Right lung (tissue), 5 donors: Measurements from ENCODE around the gene RTKN. TPM values are rescaled to one million over a fixed set of nuclear protein-coding genes. Genes with fewer than 3 reads are reported as not detected.
A peak's percentile ranks its signal among the peaks of the same experiment; 100 is the strongest.

Experiments
- DNase-seq, 2 donors: peaks; one replicate each; pipeline ENCODE4 v3.0.0-alpha.2; 2013
- polyA plus RNA-seq, 5 donors: library from polyadenylated mRNA; unstranded; fragments of 120-200 nt; gene quantifications; one replicate each; pipeline versions ENCODE4 v1.2.1 to v1.2.3, GENCODE V29; 2013; ENCODE audit warnings: inconsistent platforms in 1 of 5, low replicate concordance in 1 of 5; ENCODE audit not compliant: insufficient read length in 5 of 5, insufficient read depth in 1 of 5

The RTKN gene
- polyA plus RNA-seq, 5 donors, result 43.1 to 61.5 (median 54.6) TPM

- DNase-seq, result no peak
Observed at GRCh38 chr2:74381751-74382150, 60.0 kb downstream of the RTKN start.

GRCh38 chr2:74379851-74380789 lies 61.6 kb downstream of the RTKN start, which contains the start of gene DCTN1:
Gene DCTN1, minus strand, starts transcription at chr2:74380311. Its CDS starts 274 bp downstream, at chr2:74380037.
- DNase-seq, result peak; percentile 53

GRCh38 chr2:74378007-74378406 lies 63.7 kb downstream of the RTKN start:
- DNase-seq, result no peak

GRCh38 chr2:74375838-74376237 lies 65.9 kb downstream of the RTKN start:
- no peak for DNase-seq

Other genes with a start within 250 kb of the RTKN start
- 10 to 100 TPM; 13.1 to 17.7 (median 15.9) TPM for gene MTHFD2, start 243.3 kb downstream of the RTKN start, polyA plus RNA-seq
- 1 to 10 TPM; 5.2 to 9.9 (median 8.5) TPM for gene SLC4A5, start 98.5 kb downstream of the RTKN start, polyA plus RNA-seq
- 100 to 1,000 TPM; 125 to 167 (median 142) TPM for gene DCTN1, start 61.6 kb downstream of the RTKN start, polyA plus RNA-seq
- gene C2orf81, start 20.3 kb downstream of the RTKN start, polyA plus RNA-seq, result 1 to 10 TPM; 3.0 to 7.8 (median 6.0) TPM
- 10 to 100 TPM; 28.5 to 40.4 (median 36.6) TPM for gene WDR54, start 20.2 kb downstream of the RTKN start, polyA plus RNA-seq
- gene INO80B, start 13.2 kb upstream of the RTKN start, polyA plus RNA-seq, result 10 to 100 TPM; 21.4 to 37.0 (median 30.1) TPM
- gene WBP1, start 16.5 kb upstream of the RTKN start, polyA plus RNA-seq, result 100 to 1,000 TPM in 4 of 5 donors, 10 to 100 TPM in 1; 95.7 to 134 (median 113) TPM
- gene MOGS, start 23.4 kb upstream of the RTKN start, polyA plus RNA-seq, result 10 to 100 TPM; 34.4 to 51.8 (median 45.7) TPM
- 10 to 100 TPM; 37.7 to 68.9 (median 40.5) TPM for gene MRPL53, start 30.7 kb upstream of the RTKN start, polyA plus RNA-seq
- gene CCDC142, start 41.1 kb upstream of the RTKN start, polyA plus RNA-seq, result 10 to 100 TPM; 13.0 to 18.1 (median 16.4) TPM
- 10 to 100 TPM; 32.8 to 38.1 (median 35.6) TPM for gene TTC31, start 41.1 kb upstream of the RTKN start, polyA plus RNA-seq
- gene LBX2, start 57.7 kb upstream of the RTKN start, polyA plus RNA-seq, result under 1 TPM; 0.22 to 0.94 (median 0.49) TPM
- gene PCGF1, start 65.8 kb upstream of the RTKN start, polyA plus RNA-seq, result 10 to 100 TPM; 20.6 to 28.2 (median 26.1) TPM
- under 1 TPM in 3 of 5 donors, not detected in 2; 0.06 to 0.14 (median 0.07) TPM for gene TLX2, start 72.5 kb upstream of the RTKN start, polyA plus RNA-seq
- gene DQX1, start 84.3 kb upstream of the RTKN start, polyA plus RNA-seq, result 1 to 10 TPM in 1 of 5 donors, under 1 TPM in 4; 0.17 to 1.1 (median 0.26) TPM
- gene AUP1, start 87.8 kb upstream of the RTKN start, polyA plus RNA-seq, result 100 to 1,000 TPM in 2 of 5 donors, 10 to 100 TPM in 3; 82.8 to 108 (median 98.9) TPM
- 10 to 100 TPM; 30.2 to 37.6 (median 36.6) TPM for gene HTRA2, start 88.0 kb upstream of the RTKN start, polyA plus RNA-seq
- gene LOXL3, start 112.0 kb upstream of the RTKN start, polyA plus RNA-seq, result 1 to 10 TPM; 7.9 to 9.9 (median 9.6) TPM
- gene DOK1, start 112.8 kb upstream of the RTKN start, polyA plus RNA-seq, result 10 to 100 TPM in 2 of 5 donors, 1 to 10 TPM in 3; 7.7 to 11.8 (median 9.7) TPM
- gene M1AP, start 206.4 kb upstream of the RTKN start, polyA plus RNA-seq, result under 1 TPM; 0.22 to 0.48 (median 0.32) TPM
- 1 to 10 TPM; 5.7 to 7.2 (median 6.7) TPM for gene SEMA4F, start 212.3 kb upstream of the RTKN start, polyA plus RNA-seq